A549 (cell line): ENCODE data around the gene CHCHD2.

Experiments
- CTCF ChIP-seq: fragments of >200 bp; sonication (Bioruptor Twin); formaldehyde crosslinking; IDR thresholded peaks from 3 replicates; pipeline ENCODE4 v1.5.1; 2016
- FOXS1 ChIP-seq: fragments of 250-450 bp; sonication (Bioruptor Pico); IDR thresholded peaks from 2 replicates; pipeline ENCODE4 v1.5.0; 2020; ENCODE audit warnings: mild to moderate bottlenecking, moderate library complexity
- JUNB ChIP-seq: fragments of >200 bp; sonication (Bioruptor Twin); formaldehyde crosslinking; IDR thresholded peaks from 2 replicates; pipeline ENCODE4 v1.6.1; 2016
- KDM5A ChIP-seq: fragments of 200-600 bp; sonication (generic); IDR thresholded peaks from 2 replicates; pipeline ENCODE4 v1.6.1; 2016; ENCODE audit warnings: antibody characterized with exemption, mild to moderate bottlenecking
- MAX ChIP-seq: IDR thresholded peaks from 2 replicates; pipeline ENCODE4 v1.6.1; 2012
- POLR2A ChIP-seq: IDR thresholded peaks from 2 replicates; pipeline ENCODE4 v1.6.1; 2012; ENCODE audit warnings: mild to moderate bottlenecking, low read length
- RAD21 ChIP-seq, 2 experiments: fragments of >200 bp in 1 of 2; sonication (Bioruptor Twin) in 1 of 2; formaldehyde crosslinking in 1 of 2; IDR thresholded peaks in 1 of 2; conservative IDR thresholded peaks in 1 of 2; 2 replicates in 1 of 2; 3 replicates in 1 of 2; pipeline ENCODE4 v1.6.1; 2012 to 2018; ENCODE audit warnings: inconsistent platforms in 1 of 2
- RFX5 ChIP-seq: fragments of 450-650 bp; IDR thresholded peaks from 2 replicates; pipeline ENCODE4 v1.7.1; 2014; ENCODE audit warnings: antibody characterized with exemption, mild to moderate bottlenecking, moderate library complexity
- TP53 ChIP-seq: fragments of 250-450 bp; sonication (Bioruptor Pico); IDR thresholded peaks from 2 replicates; pipeline ENCODE4 v1.5.0; 2021; ENCODE audit warnings: mild to moderate bottlenecking, moderate library complexity
- USF2 ChIP-seq: fragments of 450-650 bp; IDR thresholded peaks from 2 replicates; pipeline ENCODE4 v1.6.1; 2014; ENCODE audit warnings: antibody characterized with exemption
- ZFP36 ChIP-seq: fragments of 450-650 bp; IDR thresholded peaks from 2 replicates; pipeline ENCODE4 v1.6.1; 2014; ENCODE audit warnings: borderline replicate concordance; ENCODE audit not compliant: partially characterized antibody
- ZSCAN20 ChIP-seq: fragments of 250-450 bp; sonication (Bioruptor Pico); IDR thresholded peaks from 2 replicates; pipeline ENCODE4 v1.8.0; 2022; ENCODE audit warnings: mild to moderate bottlenecking, moderate library complexity

GRCh38 chr7:56125831-56126230, 19.6 kb upstream of the CHCHD2 start:
- TF ChIP-seq CTCF (no peak), ZSCAN20 (CRISPR knock-in tag) (no peak), RFX5 (no peak), ZFP36 (no peak), RAD21 (conservative IDR thresholded peaks at IDR 0.05 in 1 of 2, IDR thresholded peaks at IDR 0.05 in 1 of 2) (no peak), JUNB (no peak), MAX (no peak), FOXS1 (CRISPR knock-in tag) (no peak), USF2 (no peak), KDM5A (no peak), TP53 (CRISPR knock-in tag) (no peak), POLR2A (no peak)
